Caco-2 (cell line): Measurements from ENCODE around the gene C15orf62. TPM values are rescaled to one million over a fixed set of nuclear protein-coding genes. Genes with fewer than 3 reads are reported as not detected.

Source experiments
- BruUV-seq: library from RNA; stranded (reverse); fragments of 400-500 nt; replicated peaks from 2 replicates; lab custom pipeline; 2021; lab: Mats Ljungman, UMichigan
- CTCF ChIA-PET: fragments of 300-600 bp; sonication (Branson Sonifier 250); formaldehyde crosslinking; loops from one replicate; lab custom pipeline; 2022; ENCODE audit warnings: antibody characterized with exemption; lab: Charles Lee
- POLR2A ChIA-PET: fragments of 300-600 bp; sonication (Branson Sonifier 250); formaldehyde crosslinking; loops from one replicate; lab custom pipeline; 2022; ENCODE audit warnings: antibody characterized with exemption; lab: Charles Lee
- DNase-seq, 2 experiments: peaks; one replicate each; pipeline versions ENCODE4 v3.0.0 to v3.0.0-alpha.2; 2020 to 2022
- H3K27me3 ChIP-seq: replicated peaks from 2 replicates; pipeline ENCODE4 v1.6.0; 2011; ENCODE audit warnings: low read length; ENCODE audit not compliant: control insufficient read depth, insufficient read depth
- H3K36me3 ChIP-seq: 2 replicates; pipeline ENCODE4 v1.5.1; 2011; ENCODE audit warnings: low read length; ENCODE audit not compliant: control insufficient read depth, insufficient read depth
- H3K4me1 ChIP-seq: fragments of 250-450 bp; sonication (Bioruptor Pico); 2 replicates; pipeline ENCODE4 v1.5.1; 2020; ENCODE audit warnings: mild to moderate bottlenecking
- H3K4me3 ChIP-seq: 2 replicates; pipeline ENCODE4 v1.5.1; 2011; ENCODE audit warnings: low read depth, mild to moderate bottlenecking, control low read depth, low read length
- H3K9me3 ChIP-seq: fragments of 250-450 bp; sonication (Bioruptor Pico); 2 replicates; pipeline ENCODE4 v1.5.1; 2020; ENCODE audit warnings: mild to moderate bottlenecking, moderate library complexity
- H3K27ac Mint-ChIP-seq: one replicate; pipeline ENCODE4 v1.8.0; 2022; ENCODE audit warnings: mixed read lengths; ENCODE audit not compliant: unreplicated experiment
- H3K27me3 Mint-ChIP-seq: one replicate; pipeline ENCODE4 v1.8.0; 2022; ENCODE audit warnings: mixed read lengths; ENCODE audit not compliant: insufficient read depth, unreplicated experiment
- H3K36me3 Mint-ChIP-seq: one replicate; pipeline ENCODE4 v1.8.0; 2022; ENCODE audit warnings: mild to moderate bottlenecking, mixed read lengths; ENCODE audit not compliant: insufficient read depth, unreplicated experiment
- H3K4me1 Mint-ChIP-seq: one replicate; pipeline ENCODE4 v1.8.0; 2022; ENCODE audit warnings: low read depth, mixed read lengths; ENCODE audit not compliant: unreplicated experiment
- H3K4me3 Mint-ChIP-seq: one replicate; pipeline ENCODE4 v1.8.0; 2022; ENCODE audit warnings: mild to moderate bottlenecking, moderate library complexity, mixed read lengths; ENCODE audit not compliant: unreplicated experiment
- H3K9me3 Mint-ChIP-seq: one replicate; pipeline ENCODE4 v1.8.0; 2022; ENCODE audit warnings: mixed read lengths; ENCODE audit not compliant: unreplicated experiment
- CTCF ChIP-seq, 2 experiments: fragments of 200-600 bp in 1 of 2; IDR thresholded peaks; 1 replicate in 1 of 2; 2 replicates in 1 of 2; pipeline versions ENCODE4 v1.5.1 to v1.8.0; 2011 to 2022; ENCODE audit warnings: antibody characterized with exemption in 1 of 2, control low read depth in 1 of 2, inconsistent platforms in 1 of 2, low read depth in 1 of 2, low read length in 1 of 2, mild to moderate bottlenecking in 1 of 2, moderate library complexity in 1 of 2; ENCODE audit not compliant: insufficient read depth in 1 of 2, severe bottlenecking in 1 of 2, unreplicated experiment in 1 of 2
- intact Hi-C: fragments of 100-400 bp; cut with micrococcal nuclease; formaldehyde crosslinking; loops from one replicate; pipeline ENCODE4 v1.10.0; 2022; ENCODE audit not compliant: unreplicated experiment
- total RNA-seq: library from RNA; stranded (reverse); gene quantifications from 2 replicates; pipeline ENCODE4 v1.2.3, GENCODE V29; 2022

C15orf62 gene
- total RNA-seq, 1 experiment from 2014 or later, result 1.3 TPM

DNA sequence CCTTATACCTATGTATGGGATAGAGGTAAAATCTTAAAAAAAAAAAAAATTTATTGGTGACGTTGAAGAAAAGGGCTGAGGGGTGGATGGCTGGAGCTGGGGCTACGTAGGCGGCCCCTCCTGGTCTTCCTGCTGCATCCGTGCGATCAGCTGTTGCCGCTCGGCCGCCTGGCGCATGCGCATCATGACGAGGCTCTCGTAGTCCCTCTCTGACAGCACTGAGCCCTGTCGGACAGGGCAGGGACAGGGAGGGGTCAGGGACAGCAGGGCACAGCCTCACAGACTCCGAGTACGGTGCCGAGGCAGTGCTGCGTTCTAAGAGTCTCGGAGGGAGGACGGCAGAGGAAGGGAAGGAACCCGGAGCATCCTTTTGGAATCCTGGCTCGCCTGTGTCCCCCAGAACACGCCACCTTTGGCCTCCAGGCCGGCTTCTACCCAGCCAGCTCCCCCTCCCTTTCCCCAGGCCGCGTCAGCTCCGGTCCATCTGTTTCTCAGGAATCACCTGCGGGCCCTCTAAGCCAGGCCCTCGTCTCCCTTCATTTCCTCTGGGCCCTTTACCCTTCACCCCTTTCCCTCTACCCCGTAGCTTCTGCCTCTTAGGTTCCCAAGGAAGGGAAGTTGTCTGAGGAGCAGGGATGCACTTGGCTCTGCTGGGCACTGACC, 1.8 kb upstream of the C15orf62 start:
- intact Hi-C loops, result loop anchor here (10.0 kb wide), 1 partner anchor 203 kb away; the partner anchor contains the start of genes CCDC32 and RPUSD2
- CTCF ChIA-PET, result no interaction called here
- Histone ChIP-seq H3K27me3 (no peaks in the 10 kb centered on the region), H3K4me1 (no peaks in the 10 kb centered on the region), H3K4me3 (no peak overlapping the region), H3K9me3 (no peaks in the 10 kb centered on the region), H3K36me3 (peaks cover 1% of the 10 kb centered on the region; the same call in 1 of the 2 replicates)
- TF ChIP-seq CTCF (IDR thresholded peaks at IDR 0.05; ENCODE audit: insufficient read depth in 1 of 2, low read depth in 1 of 2, low read length in 1 of 2, severe bottlenecking in 1 of 2, unreplicated experiment in 1 of 2), result no peak
- POLR2A ChIA-PET, result no interaction called here
- no peak for DNase-seq
- Mint-ChIP-seq H3K9me3 (no peaks in the 10 kb centered on the region), H3K4me1 (peaks cover 11% of the 10 kb centered on the region), H3K36me3 (peaks cover 47% of the 10 kb centered on the region), H3K27ac (no peak overlapping the region), H3K27me3 (no peaks in the 10 kb centered on the region), H3K4me3 (no peak overlapping the region)
- BruUV-seq, result no TSS peak

DNA sequence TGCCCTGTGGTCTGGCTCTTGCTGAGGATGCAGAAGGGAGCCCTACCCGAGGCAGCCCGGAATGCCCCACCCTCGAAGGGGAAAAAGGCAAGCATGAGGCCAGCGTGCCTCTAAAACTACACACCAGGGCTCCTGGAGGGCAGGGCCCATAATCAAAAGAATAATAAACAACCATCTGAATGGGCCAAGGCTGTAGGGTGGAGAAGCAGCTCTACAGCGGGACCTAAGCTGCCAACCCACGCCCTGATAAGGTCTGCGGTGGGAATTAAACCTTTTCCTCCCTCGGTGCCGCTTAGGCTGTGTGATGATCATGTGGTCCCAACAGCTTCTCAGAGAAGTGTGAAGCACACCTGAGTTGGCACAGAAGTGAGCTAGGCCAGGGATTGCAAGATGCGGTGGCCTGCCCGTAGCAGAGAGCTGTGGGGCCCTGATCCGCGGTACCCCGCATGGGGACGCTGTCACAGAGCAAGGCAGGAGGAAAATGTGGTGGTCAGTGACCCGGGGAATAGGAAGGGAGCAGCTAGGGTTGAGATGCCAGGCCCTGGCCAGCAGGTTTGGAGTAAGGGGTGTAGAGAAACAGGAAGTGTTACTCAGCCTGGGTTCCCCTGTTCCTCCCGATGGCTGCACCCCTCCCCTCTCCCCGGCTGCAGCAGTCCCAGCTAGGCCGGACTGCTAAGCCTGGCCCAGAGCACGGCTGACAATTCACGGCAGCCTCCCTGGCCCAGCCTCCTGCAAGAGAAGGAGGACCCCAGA, 1.1 kb upstream of the C15orf62 start:
- Histone ChIP-seq H3K4me3 (no peak overlapping the region), H3K36me3 (peaks cover 1% of the 10 kb centered on the region; the same call in 1 of the 2 replicates), H3K9me3 (no peaks in the 10 kb centered on the region), H3K4me1 (no peaks in the 10 kb centered on the region), H3K27me3 (no peaks in the 10 kb centered on the region)
- intact Hi-C loops, result loop anchor here (10.0 kb wide), 1 partner anchor 204 kb away; the partner anchor contains the start of genes CCDC32 and RPUSD2
- no peak for TF ChIP-seq CTCF (IDR thresholded peaks at IDR 0.05; ENCODE audit: insufficient read depth in 1 of 2, low read depth in 1 of 2, low read length in 1 of 2, severe bottlenecking in 1 of 2, unreplicated experiment in 1 of 2)
- ChIA-PET POLR2A (no interaction called here), CTCF (no interaction called here)
- no peak overlapping the region for H3K4me3 Mint-ChIP-seq
- DNase-seq, result no peak
- H3K27ac Mint-ChIP-seq, result no peak overlapping the region
- H3K4me1 Mint-ChIP-seq, result peaks cover 11% of the 10 kb centered on the region
- H3K36me3 Mint-ChIP-seq, result peaks cover 47% of the 10 kb centered on the region
- BruUV-seq, result no TSS peak
- no peaks in the 10 kb centered on the region for H3K9me3 Mint-ChIP-seq
- no peaks in the 10 kb centered on the region for H3K27me3 Mint-ChIP-seq

- intact Hi-C loops, result no loop called here
- BruUV-seq, result no TSS peak
- ChIA-PET POLR2A (no interaction called here), CTCF (interaction anchor here (1.4 kb wide), 1 partner anchor 15 kb away, joined by 3 read pairs; no protein-coding TSS in a partner anchor)
- Mint-ChIP-seq H3K4me1 (peaks cover 8% of the 10 kb centered on the region), H3K36me3 (peaks cover 40% of the 10 kb centered on the region), H3K4me3 (no peak overlapping the region), H3K9me3 (no peaks in the 10 kb centered on the region), H3K27me3 (no peaks in the 10 kb centered on the region), H3K27ac (no peak overlapping the region)
- H3K27me3 ChIP-seq, result no peaks in the 10 kb centered on the region
- DNase-seq, result no peak
- no peaks in the 10 kb centered on the region for H3K4me1 ChIP-seq
- H3K4me3 ChIP-seq, result no peak overlapping the region
- no peak for TF ChIP-seq CTCF (IDR thresholded peaks at IDR 0.05; ENCODE audit: insufficient read depth in 1 of 2, low read depth in 1 of 2, low read length in 1 of 2, severe bottlenecking in 1 of 2, unreplicated experiment in 1 of 2)
- H3K9me3 ChIP-seq, result no peaks in the 10 kb centered on the region
- peaks cover 1% of the 10 kb centered on the region; the same call in 1 of the 2 replicates for H3K36me3 ChIP-seq
These were observed 454 bp downstream of the C15orf62 start for GRCh38 chr15:40770147-40770721.
